Breast epithelium (tissue), 3 donors: ENCODE results near the gene DAB1.

ENCODE experiments used
- CTCF ChIP-seq, 3 donors: fragments of 450-650 bp; IDR thresholded peaks; one replicate each; pipeline ENCODE4 v1.5.1; 2016 to 2017; ENCODE audit warnings: antibody characterized with exemption in 3 of 3, mild to moderate bottlenecking in 3 of 3, moderate library complexity in 3 of 3
- POLR2A ChIP-seq: fragments of 450-650 bp; IDR thresholded peaks from one replicate; pipeline ENCODE4 v1.6.1; 2016; ENCODE audit warnings: antibody characterized with exemption, mild to moderate bottlenecking, moderate library complexity

- TF ChIP-seq POLR2A (no peak), CTCF (IDR thresholded peaks at IDR 0.05) (no peak)
Observed at GRCh38 chr1:57034713-57035112, 389.1 kb downstream of the DAB1 start.
